Measurements from ENCODE around the gene ANKS6.

Gene ANKS6

GRCh38 chr9:98719055-98719454 lies 77.3 kb downstream of the ANKS6 start:
- no peak for DNase-seq (ENCODE audit: insufficient read length)
- no peak for FAIRE-seq
- TF ChIP-seq POLR2A (IDR thresholded peaks at IDR 0.05; ENCODE audit: low read depth, low read length) (no peak), TAF1 (IDR thresholded peaks at IDR 0.05; ENCODE audit: borderline replicate concordance, low read depth, low read length) (no peak)

GRCh38 chr9:98714833-98715232 lies 81.5 kb downstream of the ANKS6 start:
- no peak for TF ChIP-seq POLR2AphosphoS5 (IDR thresholded peaks at IDR 0.05; ENCODE audit: low read depth, low read length)
- TF ChIP-seq TAF1 (IDR thresholded peaks at IDR 0.05; ENCODE audit: borderline replicate concordance, low read depth, low read length), result no peak
- TF ChIP-seq POLR2A (IDR thresholded peaks at IDR 0.05; ENCODE audit: low read depth, low read length), result no peak
- FAIRE-seq (no peak), DNase-seq (ENCODE audit: insufficient read length) (no peak)

GRCh38 chr9:98712987-98713386 lies 83.4 kb downstream of the ANKS6 start:
- TF ChIP-seq POLR2AphosphoS5 (IDR thresholded peaks at IDR 0.05; ENCODE audit: low read depth, low read length) (no peak), POLR2A (IDR thresholded peaks at IDR 0.05; ENCODE audit: low read depth, low read length) (no peak), TAF1 (IDR thresholded peaks at IDR 0.05; ENCODE audit: borderline replicate concordance, low read depth, low read length) (no peak)
- DNase-seq (ENCODE audit: insufficient read length), result no peak
- FAIRE-seq, result no peak

DNA sequence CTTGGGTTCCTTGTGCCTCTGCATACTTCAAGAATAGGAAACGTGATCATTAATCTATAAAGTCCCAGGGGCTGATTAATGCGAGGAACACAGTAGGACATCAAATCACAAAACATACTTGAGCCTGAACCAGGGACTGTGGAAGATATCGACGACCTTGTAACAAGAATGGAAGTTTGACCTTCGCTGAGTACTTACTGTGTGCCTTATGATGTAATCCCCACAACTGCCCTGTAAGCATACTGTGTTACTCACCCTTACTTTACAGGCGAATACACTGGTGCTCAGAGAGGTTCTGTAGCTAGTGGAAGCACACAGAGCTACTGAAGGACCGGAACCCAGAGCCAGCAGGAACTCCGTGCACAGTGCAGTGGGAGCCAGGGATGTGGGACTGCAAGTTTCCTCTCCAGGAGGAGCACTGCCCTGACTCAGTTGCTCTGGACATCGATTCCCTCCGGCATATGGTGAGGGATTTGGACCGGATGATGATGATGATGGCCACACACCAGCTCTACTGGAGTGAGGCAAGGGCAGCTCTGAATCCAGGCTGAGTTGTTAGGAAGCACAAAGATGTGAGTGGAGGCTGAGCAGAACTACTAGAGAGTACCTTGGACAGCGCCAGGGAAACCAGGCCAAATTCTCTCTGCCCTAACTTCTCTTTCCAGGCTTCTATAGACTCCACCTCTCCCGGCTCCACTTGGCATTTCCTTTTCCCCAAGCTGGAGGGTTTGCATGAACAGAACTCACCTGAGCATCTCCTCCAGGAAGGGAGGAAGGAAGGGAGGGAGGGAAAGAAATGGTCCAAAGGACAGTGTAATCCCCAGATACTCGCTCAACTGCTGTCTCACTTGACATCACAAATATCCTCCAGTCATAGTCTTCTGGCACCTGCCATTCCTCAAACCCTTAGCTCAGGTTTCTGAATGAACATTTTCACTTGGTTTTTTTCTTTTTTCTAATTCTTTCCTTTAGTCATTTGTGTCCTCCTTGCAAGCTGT lies 86.1 kb downstream of the ANKS6 start:
- FAIRE-seq (no peak), DNase-seq (ENCODE audit: insufficient read length) (no peak)
- no peak for TF ChIP-seq POLR2A (IDR thresholded peaks at IDR 0.05; ENCODE audit: low read depth, low read length)
- TF ChIP-seq TAF1 (IDR thresholded peaks at IDR 0.05; ENCODE audit: borderline replicate concordance, low read depth, low read length), result no peak
- TF ChIP-seq POLR2AphosphoS5 (IDR thresholded peaks at IDR 0.05; ENCODE audit: low read depth, low read length), result no peak

GRCh38 chr9:98708933-98709911 lies 87.1 kb downstream of the ANKS6 start, which contains the start of gene GABBR2:
Gene GABBR2, minus strand, starts transcription at chr9:98708935. Its CDS starts 198 bp downstream, at chr9:98708737.
- TF ChIP-seq TAF1 (IDR thresholded peaks at IDR 0.05; ENCODE audit: borderline replicate concordance, low read depth, low read length) (no peak), POLR2AphosphoS5 (IDR thresholded peaks at IDR 0.05; ENCODE audit: low read depth, low read length) (no peak)
- DNase-seq (ENCODE audit: insufficient read length) (no peak), FAIRE-seq (no peak)

DNA sequence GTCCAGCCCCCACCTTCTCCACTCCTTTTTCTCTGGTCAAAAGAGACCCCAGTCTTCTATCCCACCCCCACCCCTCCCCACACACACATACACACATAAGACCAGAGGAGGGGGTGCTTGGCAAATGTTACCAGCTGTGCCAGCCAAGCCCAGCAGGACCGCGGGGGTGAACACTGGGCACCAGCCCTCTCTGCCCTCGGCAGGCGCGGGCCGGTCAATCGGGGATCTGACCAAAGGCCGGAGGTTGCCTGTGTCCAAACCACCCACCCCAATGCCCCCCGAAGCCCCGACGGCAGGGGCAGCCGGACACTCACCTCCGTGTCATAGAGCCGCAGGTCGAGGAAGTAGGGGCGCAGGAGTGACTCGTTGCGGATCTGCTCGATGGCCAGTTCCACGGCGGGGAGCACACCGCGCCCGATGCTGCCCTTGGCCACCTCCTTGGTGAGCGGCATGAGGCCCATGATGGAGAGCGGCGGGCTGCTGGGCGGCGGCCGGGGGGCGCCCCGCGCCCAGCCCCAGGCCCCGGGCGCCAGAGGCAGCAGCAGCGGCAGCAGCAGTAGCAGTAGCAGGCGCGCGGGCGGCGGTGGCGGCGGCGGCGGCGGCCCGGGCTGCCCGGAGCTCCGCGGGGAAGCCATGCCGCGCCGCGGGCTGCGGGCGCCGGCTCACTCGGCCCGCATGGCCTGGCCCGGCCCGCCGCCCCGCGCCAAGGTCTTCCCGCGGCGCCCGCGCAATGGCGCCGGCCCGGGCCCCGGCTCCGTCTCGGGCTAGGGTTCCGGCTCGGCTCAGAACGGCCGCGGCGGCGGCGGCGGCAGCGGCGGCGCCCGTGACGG lies 88.0 kb downstream of the ANKS6 start:
- DNase-seq (ENCODE audit: insufficient read length), result no peak
- TF ChIP-seq TAF1 (IDR thresholded peaks at IDR 0.05; ENCODE audit: borderline replicate concordance, low read depth, low read length) (no peak), POLR2A (IDR thresholded peaks at IDR 0.05; ENCODE audit: low read depth, low read length) (no peak), POLR2AphosphoS5 (IDR thresholded peaks at IDR 0.05; ENCODE audit: low read depth, low read length) (no peak)
- FAIRE-seq, result no peak

GRCh38 chr9:98707166-98708102 lies 88.9 kb downstream of the ANKS6 start:
- DNase-seq (ENCODE audit: insufficient read length) (peak; percentile 46), FAIRE-seq (no peak)
- no peak for TF ChIP-seq POLR2A (IDR thresholded peaks at IDR 0.05; ENCODE audit: low read depth, low read length)
- TF ChIP-seq TAF1 (IDR thresholded peaks at IDR 0.05; ENCODE audit: borderline replicate concordance, low read depth, low read length), result no peak
- no peak for TF ChIP-seq POLR2AphosphoS5 (IDR thresholded peaks at IDR 0.05; ENCODE audit: low read depth, low read length)

GRCh38 chr9:98706651-98707165 lies 89.6 kb downstream of the ANKS6 start:
- FAIRE-seq (no peak), DNase-seq (ENCODE audit: insufficient read length) (no peak)
- no peak for TF ChIP-seq TAF1 (IDR thresholded peaks at IDR 0.05; ENCODE audit: borderline replicate concordance, low read depth, low read length)

GRCh38 chr9:98702835-98703380 lies 93.4 kb downstream of the ANKS6 start:
- DNase-seq (ENCODE audit: insufficient read length) (no peak), FAIRE-seq (no peak)
- TF ChIP-seq POLR2A (IDR thresholded peaks at IDR 0.05; ENCODE audit: low read depth, low read length) (no peak), POLR2AphosphoS5 (IDR thresholded peaks at IDR 0.05; ENCODE audit: low read depth, low read length) (no peak), TAF1 (IDR thresholded peaks at IDR 0.05; ENCODE audit: borderline replicate concordance, low read depth, low read length) (no peak)

Measured in GM12892 (cell line).